ENCODE results near the gene TMEM18.

The TMEM18 gene

DNA sequence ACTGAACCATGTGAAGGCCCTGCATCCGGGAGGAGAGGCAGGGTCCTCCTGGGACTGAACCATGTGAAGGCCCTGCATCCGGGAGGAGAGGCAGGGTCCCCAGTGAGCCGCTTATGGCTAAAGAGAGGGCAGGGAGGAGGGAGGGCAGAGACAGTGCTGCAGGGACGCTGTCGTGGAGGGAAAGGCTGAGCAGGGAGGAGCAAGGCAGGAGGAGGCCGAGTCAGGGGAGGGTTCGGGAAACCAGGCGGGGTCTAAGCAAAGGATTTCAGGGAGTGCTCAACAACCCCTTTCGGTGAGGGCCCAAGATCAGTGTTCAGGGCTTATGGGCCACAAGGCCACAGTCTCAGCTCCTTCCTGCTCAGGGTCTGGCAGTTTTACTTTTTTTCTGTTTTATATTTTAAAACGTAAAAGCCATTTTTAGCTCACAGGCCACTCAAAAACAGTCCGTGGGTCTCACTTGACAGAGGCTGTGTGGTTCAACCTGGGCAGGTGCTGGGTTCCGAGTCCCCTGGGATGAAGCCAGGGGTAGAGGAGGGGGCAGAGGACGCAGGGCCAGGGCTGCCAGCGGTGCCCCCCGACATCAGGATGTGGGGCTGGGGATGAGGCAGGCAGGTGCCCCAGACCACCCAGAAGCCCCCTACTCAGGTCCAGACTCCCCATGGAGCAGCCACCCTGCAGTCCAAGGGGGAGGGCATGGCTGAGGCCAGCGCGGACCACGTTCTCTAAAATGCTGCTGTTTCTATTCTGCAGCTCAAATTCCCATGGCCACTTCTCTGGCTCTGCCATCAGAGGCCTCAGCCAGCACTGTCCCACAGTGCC, 5.2 kb downstream of the TMEM18 start:
- no peak for DNase-seq

DNA sequence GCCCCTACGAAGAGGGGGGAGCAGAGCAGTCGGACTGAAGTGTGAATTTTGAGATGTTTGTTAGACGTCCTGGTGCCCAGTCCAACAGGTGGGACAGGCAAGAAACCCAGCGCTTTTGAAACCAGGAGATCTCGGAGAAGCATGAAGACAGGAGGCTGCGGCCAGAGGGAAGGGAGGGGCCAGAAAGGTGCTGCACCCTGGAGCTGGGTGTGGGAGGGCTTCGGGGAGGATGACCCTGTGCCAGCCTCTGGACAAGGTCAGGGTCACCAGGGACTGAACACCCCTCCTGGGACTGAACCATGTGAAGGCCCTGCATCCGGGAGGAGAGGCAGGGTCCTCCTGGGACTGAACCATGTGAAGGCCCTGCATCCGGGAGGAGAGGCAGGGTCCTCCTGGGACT, 6.1 kb downstream of the TMEM18 start:
- no peak for DNase-seq

DNA sequence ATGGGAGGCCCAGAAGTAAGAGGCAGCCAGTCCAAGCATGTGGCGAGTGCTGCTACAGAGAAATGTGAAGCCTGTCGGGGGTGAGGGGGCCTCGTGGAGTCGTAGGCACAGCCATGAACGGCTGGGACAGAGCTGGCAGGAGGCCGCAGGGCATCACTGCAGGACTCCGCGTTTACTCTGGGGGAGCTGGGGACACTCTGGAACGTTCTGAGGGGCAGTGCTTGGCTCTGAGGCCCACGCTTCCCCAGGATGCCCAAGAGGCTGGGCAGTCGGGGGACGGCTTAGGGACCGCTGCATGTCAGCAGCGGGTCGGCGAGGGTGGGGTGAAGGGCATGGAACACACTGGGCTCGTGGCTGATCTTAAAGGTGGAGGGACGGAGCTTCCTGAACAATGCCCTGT, 6.6 kb downstream of the TMEM18 start:
- DNase-seq: no peak

GRCh38 chr2:669323-669722, 7.9 kb downstream of the TMEM18 start:
- DNase-seq: no peak

DNA sequence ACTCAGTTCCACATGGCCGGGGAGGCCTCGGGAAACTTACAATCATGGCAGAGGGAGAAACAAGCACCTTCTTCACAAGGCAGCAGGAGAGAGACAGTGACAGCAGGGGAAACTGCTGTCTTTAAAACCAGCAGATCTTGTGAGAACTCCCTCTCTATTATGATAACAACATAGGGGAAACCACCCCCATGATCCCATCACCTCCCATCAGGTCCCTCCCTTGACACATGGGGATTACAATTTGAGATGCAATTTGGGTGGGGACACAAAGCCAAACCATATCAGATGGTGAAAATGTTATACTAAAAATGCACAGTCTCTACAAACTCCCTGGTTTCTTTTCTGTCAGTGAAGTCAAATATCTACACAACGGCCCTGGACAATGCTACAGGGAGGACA, 9.2 kb downstream of the TMEM18 start:
- DNase-seq: no peak

DNA sequence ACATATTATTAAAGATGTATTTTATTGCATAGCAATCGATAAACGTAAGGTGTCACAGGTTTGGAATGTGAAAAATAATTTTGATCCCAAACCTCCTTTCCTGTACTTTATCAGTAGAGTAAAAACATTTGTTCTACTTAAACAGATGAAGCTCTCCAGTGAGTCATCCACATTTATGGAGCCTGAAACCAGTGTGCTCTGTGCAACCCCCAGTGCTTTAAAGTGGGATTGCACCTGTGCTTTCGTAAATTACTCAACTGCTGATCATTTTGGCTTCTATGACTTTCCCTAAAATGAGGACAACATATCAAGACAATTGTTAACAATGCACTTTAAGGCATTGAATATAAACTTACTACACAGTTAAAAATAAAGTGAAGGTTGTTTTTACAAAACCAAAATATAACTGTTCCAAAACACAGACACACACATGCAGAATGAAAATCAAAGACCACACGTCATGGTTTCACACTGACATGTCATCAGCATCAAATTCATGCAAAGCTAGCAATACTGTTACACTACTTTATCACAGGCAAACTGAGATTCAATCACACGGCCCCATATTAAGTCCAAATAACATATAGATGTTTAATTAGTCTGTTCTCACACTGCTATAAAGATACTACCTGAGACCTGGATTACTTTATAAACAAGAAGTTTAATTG, 9.7 kb downstream of the TMEM18 start:
- no peak for DNase-seq

DNA sequence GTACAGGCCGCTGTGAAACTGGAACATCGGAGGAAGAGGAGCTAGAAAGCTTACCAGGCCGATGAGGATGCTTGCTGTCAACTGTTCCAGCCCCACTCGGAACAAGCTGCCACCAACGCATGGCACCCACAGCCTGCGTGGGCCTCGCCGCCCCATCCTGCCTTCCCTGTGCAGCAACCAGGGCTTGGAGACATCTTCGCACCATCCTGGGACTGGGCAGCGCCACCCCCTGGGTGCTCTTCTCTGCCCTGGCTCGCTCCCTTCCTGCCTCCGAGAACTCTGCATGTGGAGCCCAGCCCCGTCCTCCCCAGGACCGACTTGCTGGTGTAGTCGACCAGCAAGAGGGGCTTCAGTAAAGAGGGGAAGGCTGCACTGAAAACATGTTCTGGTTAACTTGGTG, 10.8 kb downstream of the TMEM18 start:
- DNase-seq: no peak

DNA sequence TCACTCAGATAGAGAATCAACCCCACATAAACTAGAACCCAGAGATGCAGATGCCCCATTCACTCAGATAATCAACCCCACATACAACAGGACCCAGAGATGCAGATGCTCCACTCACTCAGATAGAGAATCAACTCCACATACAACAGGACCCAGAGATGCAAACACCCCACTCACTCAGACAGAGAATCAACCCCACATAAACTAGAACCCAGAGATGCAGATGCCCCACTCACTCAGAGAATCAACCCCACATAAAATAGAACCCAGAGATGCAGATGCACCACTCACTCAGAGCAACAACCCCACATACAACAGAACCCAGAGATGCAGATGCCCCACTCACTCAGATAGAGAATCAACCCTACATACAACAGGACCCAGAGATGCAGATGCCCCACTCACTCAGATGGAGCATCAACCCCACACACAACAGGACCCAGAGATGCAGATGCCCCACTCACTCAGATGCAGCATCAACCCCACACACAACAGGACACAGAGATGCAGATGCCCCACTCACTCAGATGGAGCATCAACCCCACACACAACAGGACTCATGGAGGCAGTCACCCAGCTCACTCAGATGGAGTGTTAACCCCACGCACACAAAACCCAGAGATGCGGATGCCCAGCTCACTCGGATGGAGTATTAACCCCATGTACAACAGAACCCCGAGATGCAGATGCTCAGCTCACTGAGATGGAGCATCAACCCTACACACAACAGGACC, 11.7 kb downstream of the TMEM18 start:
- no peak for DNase-seq

GRCh38 chr2:664063-664462, 13.1 kb downstream of the TMEM18 start:
- no peak for DNase-seq

- no peak for DNase-seq
Observed at GRCh38 chr2:663221-663620, 14.0 kb downstream of the TMEM18 start.

DNA sequence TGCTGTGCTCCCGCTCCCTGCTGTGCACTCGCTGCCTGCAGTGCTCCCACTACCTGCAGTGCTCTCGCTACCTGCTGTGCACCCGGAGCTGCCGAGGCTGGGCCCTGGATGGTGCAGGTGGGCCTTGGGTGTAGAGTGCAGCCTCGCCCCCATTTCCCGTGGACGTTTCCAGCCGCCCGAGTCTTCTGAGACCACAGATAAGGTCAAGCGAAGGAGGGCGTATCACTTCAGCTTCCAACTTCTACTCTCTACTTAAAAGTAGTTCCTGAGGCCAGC, 15.9 kb downstream of the TMEM18 start:
- DNase-seq: no peak

DNA sequence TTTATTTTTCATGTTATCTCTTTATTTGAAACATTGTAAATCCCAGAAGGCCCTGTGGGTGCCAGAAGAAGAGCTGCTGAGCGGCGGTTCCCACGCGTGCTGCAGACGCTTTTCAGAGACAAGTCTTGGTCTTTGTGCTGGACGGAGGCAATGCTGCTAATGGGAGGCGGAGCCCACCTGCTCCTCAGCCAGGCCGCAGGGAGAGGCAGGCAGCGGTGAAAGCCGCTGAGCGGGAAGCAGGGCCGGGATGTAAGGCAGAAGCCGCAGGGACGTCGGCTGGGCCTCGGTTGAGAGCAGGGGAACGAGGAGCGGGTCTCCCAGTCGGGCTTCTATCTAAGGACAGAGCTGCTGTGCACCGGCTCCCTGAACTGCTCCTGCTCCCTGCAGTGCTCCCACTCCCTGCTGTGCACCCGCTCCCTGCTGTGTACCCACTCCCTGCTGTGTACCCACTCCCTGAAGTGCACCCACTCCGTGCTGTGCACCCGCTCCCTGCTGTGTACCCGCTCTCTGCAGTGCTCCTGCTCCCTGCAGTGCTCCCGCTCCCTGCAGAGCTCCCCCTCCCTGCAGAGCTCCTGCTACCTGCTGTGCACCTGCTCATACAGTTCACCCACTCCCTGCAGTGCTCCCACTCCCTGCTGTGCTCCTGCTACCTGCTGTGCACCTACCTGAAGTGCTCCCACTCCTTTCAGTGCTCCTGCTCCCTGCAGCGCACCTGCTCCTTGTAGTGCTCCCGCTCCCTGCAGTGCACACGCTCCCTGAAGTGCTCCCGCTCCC, 16.4 kb downstream of the TMEM18 start:
- no peak for DNase-seq

GRCh38 chr2:660029-660428, 17.2 kb downstream of the TMEM18 start:
- no peak for DNase-seq

GRCh38 chr2:658426-658825, 18.8 kb downstream of the TMEM18 start:
- DNase-seq: no peak

DNA sequence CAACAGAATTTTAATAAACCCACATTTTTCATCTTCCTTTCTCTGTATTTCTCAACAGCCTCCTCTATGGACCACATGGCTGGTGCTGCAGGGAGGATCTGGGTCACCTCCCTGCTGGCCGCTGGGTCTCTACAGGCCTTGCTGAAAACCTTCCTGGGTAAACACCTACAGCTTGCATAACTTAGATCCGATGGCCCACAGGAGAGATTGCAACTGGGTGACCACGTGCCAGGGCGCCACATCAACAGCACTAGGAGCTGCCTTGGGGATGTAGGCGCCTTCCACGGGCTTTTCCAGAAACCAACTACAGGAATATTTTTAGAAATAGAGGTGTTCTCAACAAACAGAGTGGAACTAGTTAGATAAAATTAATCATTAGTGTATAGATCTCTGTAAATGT, 19.4 kb downstream of the TMEM18 start:
- DNase-seq: no peak

DNA sequence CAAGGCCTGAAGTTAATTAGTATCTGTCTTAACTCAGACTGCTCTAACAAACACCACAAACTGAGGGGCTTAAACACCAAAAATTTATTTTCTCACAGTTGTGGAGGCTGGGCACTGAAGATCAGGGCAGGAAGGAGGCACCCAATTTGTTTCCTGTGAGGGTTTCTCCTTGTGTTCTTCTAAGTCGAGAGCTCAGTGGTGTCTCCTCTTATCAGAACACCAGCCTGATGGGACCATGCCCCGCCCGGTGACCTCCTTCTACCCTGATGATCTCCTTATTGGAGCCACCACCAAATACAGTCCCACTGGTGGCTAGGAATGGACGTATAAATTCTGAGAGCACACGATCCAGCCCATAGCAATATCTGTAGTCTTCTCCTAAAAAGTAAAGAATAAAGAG, 20.5 kb downstream of the TMEM18 start:
- DNase-seq: no peak

GRCh38 chr2:655626-656025, 21.6 kb downstream of the TMEM18 start:
- DNase-seq: no peak

DNA sequence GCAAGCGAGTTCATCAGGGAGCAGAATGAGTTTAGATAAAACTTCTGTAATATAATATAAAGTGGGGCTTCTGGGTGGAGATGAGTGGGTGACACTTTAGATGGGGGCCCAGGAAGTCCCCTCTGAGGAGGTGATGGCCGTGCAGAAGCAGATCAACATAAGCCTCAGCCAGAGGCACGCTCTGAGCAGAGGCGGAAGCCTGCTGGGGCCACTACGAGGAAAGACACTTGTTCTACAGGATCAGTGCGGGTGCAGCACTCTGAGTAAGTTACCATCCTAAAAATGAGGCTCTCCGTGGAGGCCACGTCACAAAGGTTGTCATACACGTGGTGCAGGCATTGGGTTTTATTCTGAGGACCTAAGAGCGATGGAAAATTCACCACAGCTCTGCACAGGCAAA, 22.3 kb downstream of the TMEM18 start:
- no peak for DNase-seq

DNA sequence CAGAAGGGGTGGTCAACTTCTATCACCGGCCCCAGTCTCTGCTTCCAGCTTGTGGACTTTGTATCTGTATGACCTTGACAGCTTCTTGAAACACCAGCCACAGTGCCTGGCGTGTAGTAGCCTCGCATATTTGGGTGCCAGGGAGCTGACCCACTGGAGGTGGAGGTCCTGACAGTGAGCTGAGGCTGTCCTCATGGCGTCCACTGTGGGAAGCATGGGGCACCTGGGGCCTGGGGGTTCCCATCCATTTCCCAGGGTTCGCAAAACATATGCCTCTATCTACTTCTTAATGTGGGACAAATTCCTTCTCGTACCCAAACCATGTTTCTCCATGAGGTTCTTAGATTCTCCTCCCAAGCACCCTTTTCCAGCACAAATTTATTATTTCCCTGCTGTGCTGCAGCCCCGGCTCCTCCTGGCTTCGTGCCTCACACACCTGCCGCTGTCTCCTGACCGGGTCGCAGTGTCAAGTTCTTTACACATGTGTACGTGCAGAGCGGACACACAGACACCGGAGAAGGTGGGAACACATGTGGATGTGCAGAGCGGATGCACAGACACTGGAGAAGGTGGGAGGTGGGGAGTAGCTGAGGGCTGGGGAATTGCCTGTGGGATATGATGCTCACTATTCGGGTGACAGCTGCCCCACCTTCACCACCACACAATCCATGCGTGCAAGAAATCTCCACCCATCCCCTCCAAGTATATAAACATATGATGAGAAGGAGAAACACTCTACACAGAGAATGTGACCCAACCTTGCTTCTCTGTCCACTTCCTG, 23.4 kb downstream of the TMEM18 start:
- DNase-seq: no peak

DNA sequence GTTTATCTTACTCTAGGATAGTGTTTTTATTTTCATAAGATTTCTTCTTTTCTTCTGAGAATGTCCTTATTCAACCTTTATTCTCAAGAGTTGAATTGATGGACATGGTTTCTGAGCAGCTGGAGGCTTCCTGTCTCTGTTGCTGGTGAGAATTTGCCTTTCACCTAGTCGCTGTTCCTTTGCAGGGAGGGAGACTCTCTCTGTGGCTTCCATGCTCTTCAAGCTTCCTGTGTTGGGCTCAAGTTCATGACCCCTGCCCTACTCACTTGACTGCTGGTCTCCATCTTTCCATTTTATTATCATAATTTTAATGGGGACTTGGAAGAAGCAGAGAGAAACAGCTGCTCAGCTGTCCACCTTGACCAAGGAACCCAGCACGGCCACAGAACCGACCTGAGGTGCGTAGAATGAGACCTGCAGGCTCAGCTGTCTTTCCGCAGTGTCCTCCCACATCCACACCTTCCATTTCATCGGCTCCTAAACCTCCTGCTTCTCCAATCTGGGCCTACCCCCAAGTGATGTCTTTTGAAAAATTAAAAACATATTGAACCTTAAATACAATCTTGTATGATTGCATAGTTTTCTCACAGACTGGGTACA, 24.2 kb downstream of the TMEM18 start:
- DNase-seq: no peak

DNA sequence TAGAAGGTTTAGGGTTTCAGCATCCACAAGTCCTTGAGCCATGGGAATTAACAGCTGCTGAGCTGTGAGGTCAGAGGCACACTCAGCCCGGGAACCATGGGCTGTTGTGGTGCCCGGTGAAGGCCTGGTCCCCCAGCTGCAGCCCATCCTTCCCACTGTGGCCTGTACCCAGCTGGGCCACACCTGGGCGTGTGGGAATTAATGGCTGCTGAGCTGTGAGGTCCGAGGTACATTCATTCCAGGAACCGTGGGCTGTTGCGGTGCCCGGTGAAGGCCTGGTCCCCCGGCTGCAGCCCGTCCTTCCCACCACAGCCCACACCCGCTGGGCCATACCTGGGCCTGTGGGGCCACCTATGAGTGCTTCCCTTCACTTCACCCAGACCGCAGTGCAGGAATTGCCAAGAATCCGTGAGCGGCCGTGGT, 25.2 kb downstream of the TMEM18 start:
- DNase-seq: no peak

Data from activated effector memory CD4-positive, alpha-beta T cell treated with Interleukin-2 at 50 U/mL for 16 hours (primary cell).